ENCODE results near the gene TENM4. TPM values are rescaled to one million over a fixed set of nuclear protein-coding genes. Genes with fewer than 3 reads are reported as not detected.

The TENM4 gene
- total and polyA plus RNA-seq, 2 of the 8 experiments (the other 6 are each of a cell fraction or from before 2014, with no cell fraction given) = 3.5 to 7.2 TPM

- Histone ChIP-seq H4K5ac (ENCODE audit: insufficient read length, low read depth, low read length) (no peak overlapping the region), H4K8ac (ENCODE audit: extremely low read depth, insufficient read depth, low read length) (no peak overlapping the region), H2BK15ac (ENCODE audit: low read length) (no peak overlapping the region), H2AFZ (ENCODE audit: low read length) (no peak overlapping the region), H2BK12ac (ENCODE audit: low read depth, low read length) (no peak overlapping the region), H3K79me1 (ENCODE audit: low read depth, low read length) (no peaks in the 10 kb centered on the region), H3K4ac (replicated peaks; ENCODE audit: insufficient read length, low read depth, low read length) (no peak overlapping the region), H4K91ac (replicated peaks; ENCODE audit: insufficient read length, low read length) (no peak overlapping the region), H2BK5ac (ENCODE audit: low read depth, low read length) (no peak overlapping the region), H3K14ac (ENCODE audit: insufficient read length) (no peak overlapping the region), H3K56ac (replicated peaks; ENCODE audit: insufficient read length, low read depth, low read length) (no peak overlapping the region), H2AK5ac (ENCODE audit: low read depth, low read length) (no peak overlapping the region), H3K27me3 (replicated peaks in 1 of 4; ENCODE audit: control insufficient read depth in 3 of 4, extremely low read depth in 1 of 4, insufficient read depth in 3 of 4, low read length in 3 of 4) (no peaks in the 10 kb centered on the region), H3K4me2 (ENCODE audit: insufficient read depth in 1 of 2, low read depth in 2 of 2, low read length in 2 of 2) (no peak overlapping the region), H3K23ac (ENCODE audit: insufficient read length) (no peak overlapping the region), H3K23me2 (ENCODE audit: low read depth, low read length) (no peaks in the 10 kb centered on the region; the same call in none of the 2 replicates), H3K9me3 (ENCODE audit: insufficient read depth in 2 of 2, low read depth in 1 of 2, low read length in 1 of 2) (no peaks in the 10 kb centered on the region), H4K20me1 (replicated peaks in 1 of 2; ENCODE audit: control insufficient read depth in 1 of 2, insufficient read depth in 2 of 2, low read length in 2 of 2) (no peaks in the 10 kb centered on the region), H3K27ac (ENCODE audit: low read depth, low read length) (no peak overlapping the region), H3K18ac (ENCODE audit: extremely low read depth, low read length) (no peak overlapping the region), H3K36me3 (ENCODE audit: control insufficient read depth in 2 of 4, insufficient read depth in 4 of 4, low read length in 3 of 4) (no peaks in the 10 kb centered on the region), H3K4me3 (ENCODE audit: extremely low read depth in 1 of 4, insufficient read depth in 2 of 4, low read depth in 3 of 4, low read length in 4 of 4) (no peak overlapping the region), H2BK20ac (ENCODE audit: low read length) (no peak overlapping the region), H3K9ac (replicated peaks in 1 of 4; ENCODE audit: extremely low read depth in 1 of 4, low read depth in 3 of 4, low read length in 3 of 4) (no peak overlapping the region), H3K79me2 (ENCODE audit: control insufficient read depth in 1 of 2, insufficient read depth in 2 of 2, low read length in 2 of 2) (no peaks in the 10 kb centered on the region), H2BK120ac (replicated peaks; ENCODE audit: low read depth, low read length) (no peak overlapping the region), H3K4me1 (replicated peaks in 1 of 4; ENCODE audit: control insufficient read depth in 3 of 4, insufficient read depth in 4 of 4, low read length in 3 of 4) (no peaks in the 10 kb centered on the region)
- FAIRE-seq = no peak
- ChIA-PET CTCF (ENCODE audit: partially characterized antibody) (interaction anchor here (0.9 to 1.5 kb wide), 3 partner anchors 34 to 141 kb away, joined by 3 read pairs; no protein-coding TSS in a partner anchor), POLR2A (ENCODE audit: partially characterized antibody) (no interaction called here)
- DNase-seq (ENCODE audit: low read depth in 1 of 2, low spot score in 2 of 2) = no peak
- WGBS, 2 experiments (ENCODE audit: extremely low coverage in 1 of 2, insufficient coverage in 1 of 2, insufficient read length in 1 of 2, insufficient replicate concordance in 2 of 2, low coverage in 1 of 2, low lambda C conversion rate in 2 of 2, missing lambda C conversion rate in 1 of 2) = 93% methylated on average over 3 of the region's 3 CpGs; no CpG with 5 or more reads in 1 of the 2 experiments
- no peak for TF ChIP-seq CEBPB (IDR thresholded peaks at IDR 0.05; ENCODE audit: low read depth, low read length)
- no peak for TF ChIP-seq TCF12 (IDR thresholded peaks at IDR 0.05; ENCODE audit: low read depth, low read length)
- no peak for TF ChIP-seq CTCF (IDR thresholded peaks at IDR 0.05; ENCODE audit: control extremely low read depth in 1 of 3, insufficient read depth in 1 of 3, low read depth in 1 of 3, low read length in 3 of 3)
- TF ChIP-seq TAF7 (optimal IDR thresholded peaks at IDR 0.05; ENCODE audit: borderline replicate concordance, low read depth, low read length) = no peak
- no peak for TF ChIP-seq JUND (IDR thresholded peaks at IDR 0.05; ENCODE audit: low read length)
- no peak for TF ChIP-seq CBX5 (IDR thresholded peaks at IDR 0.05; ENCODE audit: low read depth, low read length)
- TF ChIP-seq CTBP2 (IDR thresholded peaks at IDR 0.05; ENCODE audit: borderline replicate concordance, insufficient read depth, insufficient read length, low read length) = no peak
- no peak for TF ChIP-seq BACH1 (IDR thresholded peaks at IDR 0.05; ENCODE audit: low read length)
- no peak for TF ChIP-seq CREB1 (IDR thresholded peaks at IDR 0.05)
- TF ChIP-seq JUN (IDR thresholded peaks at IDR 0.05; ENCODE audit: low read depth, low read length) = no peak
- TF ChIP-seq EGR1 (IDR thresholded peaks at IDR 0.05; ENCODE audit: borderline replicate concordance, low read depth, low read length) = no peak
- TF ChIP-seq MAFK (IDR thresholded peaks at IDR 0.05; ENCODE audit: low read depth, low read length) = no peak
- TF ChIP-seq CHD2 (IDR thresholded peaks at IDR 0.05; ENCODE audit: low read length) = no peak
These were observed 427.3 kb downstream of the TENM4 start for GRCh38 chr11:79013509-79013908.
